HEK293 (cell line): ENCODE measurements around the gene ANKRD31.

Source experiments
- BCL6B ChIP-seq: fragments of 450-650 bp; formaldehyde crosslinking; IDR thresholded peaks from 2 replicates; pipeline ENCODE4 v1.5.1; 2017; ENCODE audit warnings: missing biosample characterization, missing genetic modification characterization
- CTCF ChIP-seq: fragments of 450-650 bp; formaldehyde crosslinking; IDR thresholded peaks from 2 replicates; pipeline ENCODE4 v1.5.1; 2016; ENCODE audit warnings: missing biosample characterization, missing genetic modification characterization
- ELK4 ChIP-seq: IDR thresholded peaks from 2 replicates; pipeline ENCODE4 v1.6.1; 2011; ENCODE audit warnings: mild to moderate bottlenecking, low read depth, low read length, borderline replicate concordance
- FEZF1 ChIP-seq: fragments of 450-650 bp; formaldehyde crosslinking; IDR thresholded peaks from 2 replicates; pipeline ENCODE4 v1.5.1; 2016; ENCODE audit warnings: missing biosample characterization, missing genetic modification characterization
- GLIS1 ChIP-seq: fragments of 450-650 bp; formaldehyde crosslinking; IDR thresholded peaks from 2 replicates; pipeline ENCODE4 v1.5.1; 2016; ENCODE audit warnings: missing biosample characterization, missing genetic modification characterization
- GLIS2 ChIP-seq: fragments of 450-650 bp; formaldehyde crosslinking; IDR thresholded peaks from 2 replicates; pipeline ENCODE4 v1.5.1; 2016; ENCODE audit warnings: missing biosample characterization, missing genetic modification characterization
- HOXA7 ChIP-seq: sonication (generic); formaldehyde crosslinking; IDR thresholded peaks from 2 replicates; pipeline ENCODE4 v1.8.1; 2022; ENCODE audit warnings: missing genetic modification reagents, borderline replicate concordance
- INSM2 ChIP-seq: fragments of 450-650 bp; formaldehyde crosslinking; IDR thresholded peaks from 2 replicates; pipeline ENCODE4 v1.5.1; 2016; ENCODE audit warnings: missing biosample characterization, missing genetic modification characterization
- KLF1 ChIP-seq: fragments of 450-650 bp; formaldehyde crosslinking; IDR thresholded peaks from 2 replicates; pipeline ENCODE4 v1.5.1; 2016; ENCODE audit warnings: missing biosample characterization, missing genetic modification characterization
- KLF7 ChIP-seq: fragments of 450-650 bp; formaldehyde crosslinking; IDR thresholded peaks from 2 replicates; pipeline ENCODE4 v1.5.1; 2016; ENCODE audit warnings: missing biosample characterization, missing genetic modification characterization, borderline replicate concordance
- PBX3 ChIP-seq: sonication (generic); formaldehyde crosslinking; IDR thresholded peaks from 2 replicates; pipeline ENCODE4 v1.8.1; 2022; ENCODE audit warnings: mild to moderate bottlenecking, moderate library complexity, missing genetic modification reagents
- PRDM4 ChIP-seq: fragments of 450-650 bp; formaldehyde crosslinking; IDR thresholded peaks from 2 replicates; pipeline ENCODE4 v1.5.1; 2017; ENCODE audit warnings: missing biosample characterization, missing genetic modification characterization
- YY1 ChIP-seq: fragments of 450-650 bp; formaldehyde crosslinking; IDR thresholded peaks from 2 replicates; pipeline ENCODE4 v1.5.1; 2018; ENCODE audit warnings: missing biosample characterization, missing genetic modification characterization
- ZBTB44 ChIP-seq: fragments of 450-650 bp; IDR thresholded peaks from 2 replicates; pipeline ENCODE4 v1.5.1; 2018; ENCODE audit warnings: missing biosample characterization, mild to moderate bottlenecking, missing genetic modification characterization
- ZNF214 ChIP-seq: fragments of 450-650 bp; formaldehyde crosslinking; IDR thresholded peaks from 2 replicates; pipeline ENCODE4 v1.5.1; 2017; ENCODE audit warnings: missing biosample characterization, mild to moderate bottlenecking, missing genetic modification characterization, borderline replicate concordance
- ZNF248 ChIP-seq: fragments of 450-650 bp; formaldehyde crosslinking; IDR thresholded peaks from 2 replicates; pipeline ENCODE4 v1.5.1; 2017; ENCODE audit warnings: missing biosample characterization, missing genetic modification characterization
- ZNF366 ChIP-seq: fragments of 450-650 bp; formaldehyde crosslinking; conservative IDR thresholded peaks from 2 replicates; pipeline ENCODE4 v1.5.1; 2016; ENCODE audit warnings: missing biosample characterization, missing genetic modification characterization
- ZNF423 ChIP-seq: fragments of 450-650 bp; formaldehyde crosslinking; IDR thresholded peaks from 2 replicates; pipeline ENCODE4 v1.5.1; 2016; ENCODE audit warnings: missing biosample characterization, missing genetic modification characterization
- ZNF571 ChIP-seq: fragments of 450-650 bp; formaldehyde crosslinking; IDR thresholded peaks from 2 replicates; pipeline ENCODE4 v1.5.0; 2017; ENCODE audit warnings: missing biosample characterization, missing genetic modification characterization
- ZNF670 ChIP-seq: fragments of 450-650 bp; formaldehyde crosslinking; IDR thresholded peaks from 2 replicates; pipeline ENCODE4 v1.5.1; 2016; ENCODE audit warnings: missing biosample characterization, missing genetic modification characterization, low read depth
- ZNF777 ChIP-seq: fragments of 450-650 bp; formaldehyde crosslinking; IDR thresholded peaks from 2 replicates; pipeline ENCODE4 v1.5.1; 2017; ENCODE audit warnings: missing biosample characterization, missing genetic modification characterization, borderline replicate concordance
- ZNF830 ChIP-seq: fragments of 450-650 bp; IDR thresholded peaks from 2 replicates; pipeline ENCODE4 v1.5.0; 2018; ENCODE audit warnings: missing biosample characterization, missing genetic modification characterization, low read depth, mild to moderate bottlenecking, moderate library complexity

ANKRD31 gene

GRCh38 chr5:75236322-75237316 lies at the start of gene ANKRD31 (continued):
- no peak for TF ChIP-seq ZNF214 (tag by site-specific recombination)
- TF ChIP-seq ZBTB44 (tag by site-specific recombination) = peak; percentile 26; the same call in 1 of the 2 replicates
- no peak for TF ChIP-seq ZNF366 (tag by site-specific recombination)
- no peak for TF ChIP-seq BCL6B (tag by site-specific recombination)
- TF ChIP-seq GLIS1 = peak; percentile 66
- TF ChIP-seq ZNF423 = no peak
- TF ChIP-seq ZNF670 (tag by site-specific recombination) = no peak
- peak; percentile 34; the same call in 1 of the 2 replicates for TF ChIP-seq PBX3
- TF ChIP-seq FEZF1 = 0 out of 2 replicates have a peak, but pooled peaks have one; percentile 5
- TF ChIP-seq GLIS2 (tag by site-specific recombination) = peak; percentile 54
- peak; percentile 56; the same call in 1 of the 2 replicates for TF ChIP-seq KLF7 (tag by site-specific recombination)
- no peak; the same call in 1 of the 2 replicates for TF ChIP-seq CTCF (tag by site-specific recombination)
- TF ChIP-seq ELK4 = peak; percentile 79; the same call in 1 of the 2 replicates
- no peak for TF ChIP-seq PRDM4 (tag by site-specific recombination)
- TF ChIP-seq ZNF248 (tag by site-specific recombination) = no peak
- TF ChIP-seq INSM2 (tag by site-specific recombination) = 0 out of 2 replicates have a peak, but pooled peaks have one; percentile 24
- TF ChIP-seq YY1 (tag by site-specific recombination) = peak; percentile 69; the same call in 1 of the 2 replicates
- no peak for TF ChIP-seq ZNF571 (tag by site-specific recombination)
- TF ChIP-seq ZNF777 (tag by site-specific recombination) = no peak
- TF ChIP-seq HOXA7 = no peak
- TF ChIP-seq ZNF830 (tag by site-specific recombination) = no peak
- peak; percentile 69 for TF ChIP-seq KLF1 (tag by site-specific recombination)
